ENCODE results near the gene ELK4. TPM values are rescaled to one million over a fixed set of nuclear protein-coding genes. Genes with fewer than 3 reads are reported as not detected.

Gene ELK4
- total and polyA plus RNA-seq, 8 donors, result 3.5 to 38.7 (median 11.7) TPM

DNA sequence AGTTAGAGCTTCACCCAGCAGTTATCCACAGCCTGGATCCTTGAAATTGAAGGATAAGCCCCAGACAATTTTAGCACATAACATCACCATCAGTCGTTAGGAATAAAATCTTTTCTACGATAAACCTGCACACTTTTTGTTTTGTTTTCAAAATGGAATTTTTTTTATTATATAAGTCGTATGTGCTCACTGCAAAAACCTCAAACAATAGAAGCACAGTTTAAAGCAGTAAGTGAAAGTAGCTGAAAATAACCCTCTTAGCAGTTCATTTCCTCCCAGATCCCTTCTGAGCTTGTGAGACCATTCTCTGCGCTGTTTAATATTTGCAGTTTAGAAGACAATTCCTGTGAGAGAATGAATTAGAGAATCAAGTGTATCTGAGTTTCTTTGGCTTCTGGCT is 38.3 kb downstream of the ELK4 start:
- 58 to 76% (median 72%) methylated on average over 4 of the region's 4 CpGs for WGBS, 5 donors
- H3K27ac ChIP-seq, result peak overlapping the region in 1 of 5 donors; percentile 28
- intact Hi-C loops (cut with DNase I; ENCODE audit: low total_unique reads), result loop anchor here (2.0 to 5.0 kb wide), 2 partner anchors 39 to 64 kb away; partner anchors contain the start of gene ELK4
- H3K27me3 ChIP-seq, result no peaks in the 10 kb centered on the region
- H3K36me3 ChIP-seq, result peaks cover 0 to 27% (median 13%) of the 10 kb centered on the region in 4 donors
- H3K4me3 ChIP-seq, result no peak overlapping the region
- no peak for DNase-seq
- peaks cover 16 to 53% (median 27%) of the 10 kb centered on the region in 4 donors for H3K4me1 ChIP-seq
- no peaks in the 10 kb centered on the region for H3K9me3 ChIP-seq
- TF ChIP-seq, protein P1, sequence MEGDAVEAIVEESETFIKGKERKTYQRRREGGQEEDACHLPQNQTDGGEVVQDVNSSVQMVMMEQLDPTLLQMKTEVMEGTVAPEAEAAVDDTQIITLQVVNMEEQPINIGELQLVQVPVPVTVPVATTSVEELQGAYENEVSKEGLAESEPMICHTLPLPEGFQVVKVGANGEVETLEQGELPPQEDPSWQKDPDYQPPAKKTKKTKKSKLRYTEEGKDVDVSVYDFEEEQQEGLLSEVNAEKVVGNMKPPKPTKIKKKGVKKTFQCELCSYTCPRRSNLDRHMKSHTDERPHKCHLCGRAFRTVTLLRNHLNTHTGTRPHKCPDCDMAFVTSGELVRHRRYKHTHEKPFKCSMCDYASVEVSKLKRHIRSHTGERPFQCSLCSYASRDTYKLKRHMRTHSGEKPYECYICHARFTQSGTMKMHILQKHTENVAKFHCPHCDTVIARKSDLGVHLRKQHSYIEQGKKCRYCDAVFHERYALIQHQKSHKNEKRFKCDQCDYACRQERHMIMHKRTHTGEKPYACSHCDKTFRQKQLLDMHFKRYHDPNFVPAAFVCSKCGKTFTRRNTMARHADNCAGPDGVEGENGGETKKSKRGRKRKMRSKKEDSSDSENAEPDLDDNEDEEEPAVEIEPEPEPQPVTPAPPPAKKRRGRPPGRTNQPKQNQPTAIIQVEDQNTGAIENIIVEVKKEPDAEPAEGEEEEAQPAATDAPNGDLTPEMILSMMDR (IDR thresholded peaks at IDR 0.05), result no peak

DNA sequence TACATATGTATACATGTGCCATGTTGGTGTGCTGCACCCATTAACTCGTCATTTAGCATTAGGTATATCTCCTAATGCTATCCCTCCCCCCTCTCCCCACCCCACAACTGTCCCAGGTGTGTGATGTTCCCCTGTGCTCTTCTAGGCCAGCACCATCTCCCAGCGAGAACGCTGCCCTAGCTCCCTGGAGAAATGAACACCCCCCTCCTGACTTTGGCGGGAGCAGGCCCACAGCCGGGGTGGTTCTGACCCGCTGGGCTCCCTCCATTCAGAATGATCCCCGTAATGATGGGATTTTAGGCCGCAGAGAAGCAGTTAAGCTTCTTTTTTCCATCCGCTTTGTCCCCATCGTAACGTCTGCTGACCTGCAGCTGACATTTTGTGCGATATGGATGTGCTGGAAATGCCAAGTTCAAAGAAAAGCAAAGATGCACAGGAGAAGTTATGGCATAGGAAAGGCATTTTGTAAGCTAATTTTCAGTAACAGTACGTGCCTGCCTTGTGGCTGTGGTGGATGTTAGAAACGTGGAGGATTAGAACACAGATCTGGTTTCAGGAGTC is 39.3 kb downstream of the ELK4 start:
- H3K4me1 ChIP-seq, result peaks cover 12 to 47% (median 20%) of the 10 kb centered on the region in 4 donors
- 73 to 82% (median 77%) methylated on average over 13 to 14 of the region's 14 CpGs for WGBS, 5 donors
- no peak for DNase-seq
- H3K4me3 ChIP-seq, result peak overlapping the region; percentile 33 to 48 (median 38)
- H3K27ac ChIP-seq, result peak overlapping the region in 3 of 5 donors; percentile 60 to 73 (median 68)
- intact Hi-C loops (cut with DNase I; ENCODE audit: low total_unique reads), result loop anchor here (2.0 to 5.0 kb wide), 2 partner anchors 40 to 65 kb away; partner anchors contain the start of gene ELK4
- TF ChIP-seq EP300 (IDR thresholded peaks at IDR 0.05), result no peak
- TF ChIP-seq, protein P1 (IDR thresholded peaks at IDR 0.05), result no peak
- TF ChIP-seq POLR2AphosphoS5 (IDR thresholded peaks at IDR 0.05), result no peak
- no peak for TF ChIP-seq POLR2A (IDR thresholded peaks at IDR 0.05)
- peaks cover 0 to 22% (median 6%) of the 10 kb centered on the region in 4 donors for H3K36me3 ChIP-seq
- no peaks in the 10 kb centered on the region for H3K9me3 ChIP-seq
- H3K27me3 ChIP-seq, result no peaks in the 10 kb centered on the region

DNA sequence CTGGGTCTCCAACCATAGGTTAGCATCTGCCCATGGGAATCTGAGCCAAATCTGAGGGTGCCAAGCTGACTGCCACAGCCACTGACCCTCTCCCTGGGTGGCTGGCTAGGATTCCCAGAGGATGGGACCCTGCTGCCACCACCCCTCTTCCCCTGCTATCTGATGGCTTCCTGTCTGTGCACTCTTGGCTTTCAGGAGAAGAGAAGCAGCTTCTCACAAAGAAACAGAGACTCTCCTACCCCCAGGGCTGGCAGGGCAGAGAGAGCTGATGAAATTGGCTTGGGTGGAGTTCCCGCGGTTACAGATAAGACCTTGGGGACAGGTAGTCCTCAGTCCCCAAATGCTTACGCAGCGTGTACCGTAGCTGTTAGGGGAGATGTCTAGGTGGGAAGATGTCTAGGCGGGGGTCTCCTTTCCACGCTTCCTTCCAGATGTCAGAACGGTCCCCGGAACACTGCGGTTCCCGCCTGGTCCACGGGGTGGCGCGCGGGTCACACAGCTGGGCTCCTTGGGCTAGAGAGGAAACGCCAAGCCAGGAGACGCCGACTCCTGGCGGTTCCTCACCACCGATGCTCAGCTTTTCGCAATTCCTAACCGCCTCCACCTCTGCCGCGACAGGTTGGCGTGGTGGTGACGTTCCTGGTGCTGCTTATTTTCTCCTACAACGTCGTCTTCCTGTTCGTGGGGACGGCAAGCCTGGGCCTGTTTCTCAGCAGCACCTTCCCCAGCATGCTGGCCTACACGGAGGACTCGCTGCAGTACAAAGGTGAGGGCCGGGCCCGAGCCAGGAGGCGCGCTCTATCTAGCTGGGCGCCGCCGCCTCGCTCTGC is 40.1 kb downstream of the ELK4 start:
- Histone ChIP-seq H3K27me3 (no peaks in the 10 kb centered on the region), H3K4me1 (peaks cover 12 to 45% (median 20%) of the 10 kb centered on the region in 4 donors), H3K9me3 (no peaks in the 10 kb centered on the region), H3K27ac (peak overlapping the region; percentile 47 to 73 (median 66)), H3K36me3 (peaks cover 0 to 18% (median 5%) of the 10 kb centered on the region in 4 donors), H3K4me3 (peak overlapping the region; percentile 33 to 48 (median 38))
- whole genome bisulfite sequencing, 5 donors, result 0 to 2% (median 1%) methylated on average over 20 to 40 of the region's 40 CpGs
- TF ChIP-seq POLR2AphosphoS5 (IDR thresholded peaks at IDR 0.05) (peak; percentile 17 to 87 (median 57)), EP300 (IDR thresholded peaks at IDR 0.05) (no peak)
- TF ChIP-seq, protein P1 (IDR thresholded peaks at IDR 0.05), result peak in 6 of 7 experiments; percentile 33 to 99 (median 97)
- intact Hi-C loops (cut with DNase I; ENCODE audit: low total_unique reads), result loop anchor here (2.0 to 5.0 kb wide), 2 partner anchors 41 to 66 kb away; partner anchors contain the start of gene ELK4
- peak; percentile 90 to 95 for DNase-seq

DNA sequence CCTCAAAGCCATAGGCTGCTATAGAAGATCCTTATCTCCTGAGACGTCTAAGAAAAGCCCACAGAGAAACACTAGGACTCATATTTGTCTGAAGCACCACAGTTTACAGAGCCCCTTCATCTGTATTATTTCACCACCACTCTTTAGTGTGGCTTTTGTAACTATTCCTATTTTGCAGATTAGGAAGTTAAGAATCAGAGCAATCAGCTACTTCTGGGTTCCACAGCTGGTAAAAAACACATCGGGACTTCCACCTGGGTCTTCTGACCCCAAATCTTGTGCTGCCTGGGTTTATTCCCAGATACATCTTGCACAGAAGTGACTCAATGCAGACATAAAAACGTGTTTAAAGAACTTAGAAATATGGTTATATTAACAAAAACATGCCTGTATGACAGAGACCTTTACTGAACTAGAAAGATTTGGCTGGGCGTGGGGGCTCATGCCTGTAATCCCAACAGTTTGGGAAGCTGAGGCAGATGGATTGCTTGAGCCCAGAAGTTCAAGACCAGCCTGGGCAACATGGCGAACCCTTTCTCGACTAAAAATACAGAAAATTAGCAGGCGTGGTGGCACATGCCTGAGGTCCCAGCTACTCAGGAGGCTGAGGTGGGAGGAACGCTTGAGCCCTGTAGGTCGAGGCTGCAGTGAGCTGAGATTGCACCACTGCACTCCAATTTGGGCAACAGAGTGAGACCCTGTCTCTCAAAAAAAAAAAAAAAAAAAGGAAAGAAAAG is 40.9 kb downstream of the ELK4 start:
- no peaks in the 10 kb centered on the region for H3K9me3 ChIP-seq
- TF ChIP-seq EP300 (IDR thresholded peaks at IDR 0.05) (no peak), POLR2A (IDR thresholded peaks at IDR 0.05) (no peak), POLR2AphosphoS5 (IDR thresholded peaks at IDR 0.05) (no peak)
- TF ChIP-seq, protein P1 (IDR thresholded peaks at IDR 0.05), result no peak
- WGBS, 5 donors, result 60 to 70% (median 64%) methylated on average over 7 to 9 of the region's 9 CpGs
- intact Hi-C loops (cut with DNase I; ENCODE audit: low total_unique reads), result loop anchor here (5.0 kb wide), 1 partner anchor 66 kb away; no protein-coding TSS in a partner anchor
- H3K27me3 ChIP-seq, result no peaks in the 10 kb centered on the region
- no peak overlapping the region for H3K4me3 ChIP-seq
- DNase-seq, result no peak
- peaks cover 0 to 16% (median 5%) of the 10 kb centered on the region in 4 donors for H3K36me3 ChIP-seq
- peak overlapping the region in 3 of 5 donors; percentile 5 to 73 (median 22) for H3K27ac ChIP-seq
- peaks cover 12 to 46% (median 20%) of the 10 kb centered on the region in 4 donors for H3K4me1 ChIP-seq
